ENCODE measurements around the gene MGAM2. TPM values are rescaled to one million over a fixed set of nuclear protein-coding genes. Genes with fewer than 3 reads are reported as not detected.

MGAM2 gene
- total RNA-seq, 2 donors from 2014 or later = 25.8 to 41.1 TPM

DNA sequence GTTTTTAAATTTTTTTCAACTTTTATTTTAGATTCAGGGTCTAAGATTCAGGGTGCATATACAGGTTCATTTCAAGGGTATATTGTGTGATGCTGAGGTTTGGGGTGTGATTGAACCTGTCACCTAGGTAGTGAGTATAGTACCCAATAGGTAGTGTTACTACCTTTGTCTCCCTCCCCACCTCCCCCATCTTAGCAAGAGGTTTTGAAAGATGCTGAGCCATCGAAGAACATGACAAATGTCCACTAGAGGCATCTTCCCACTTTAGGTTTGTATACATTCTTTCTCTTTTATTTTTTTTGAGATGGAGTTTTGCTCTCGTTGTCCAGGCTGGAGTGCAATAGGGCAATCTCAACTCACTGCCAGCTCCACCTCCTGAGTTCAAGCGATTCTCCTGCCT, 880 bp upstream of the MGAM2 start:
- intact Hi-C loops (cut with DNase I, micrococcal nuclease) = no loop called here
- ATAC-seq = peak; percentile 21
- no peak for DNase-seq

DNA sequence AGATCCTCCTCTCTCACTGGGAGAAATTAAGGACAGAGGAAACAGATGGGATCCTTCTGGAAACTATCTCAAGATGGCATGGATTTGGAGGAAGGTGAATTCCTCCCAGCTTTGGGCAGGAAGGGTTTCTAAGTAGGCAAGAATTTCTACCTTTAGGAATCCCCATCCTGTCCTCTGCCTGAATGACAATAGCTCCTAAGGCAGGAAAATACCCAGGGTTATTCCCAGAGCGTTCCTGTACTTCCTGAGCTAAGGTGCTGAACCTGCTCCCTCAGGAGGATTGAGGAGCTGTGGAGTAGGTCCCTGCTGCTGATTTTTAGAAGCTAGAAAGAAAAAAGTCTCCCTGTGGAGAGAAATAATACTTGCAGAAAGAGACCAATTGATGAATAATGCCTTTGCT, 568 bp downstream of the MGAM2 start:
- intact Hi-C loops (cut with DNase I, micrococcal nuclease) = no loop called here
- no peak for DNase-seq
- peak; percentile 42 for ATAC-seq

GRCh38 chr7:142114207-142114606, 2.7 kb downstream of the MGAM2 start:
- no peak for ATAC-seq
- intact Hi-C loops (cut with DNase I, micrococcal nuclease) = no loop called here
- DNase-seq = no peak

GRCh38 chr7:142120524-142120923, 9.0 kb downstream of the MGAM2 start:
- intact Hi-C loops (cut with DNase I, micrococcal nuclease) = no loop called here
- DNase-seq (no peak), ATAC-seq (peak; percentile 79)

DNA sequence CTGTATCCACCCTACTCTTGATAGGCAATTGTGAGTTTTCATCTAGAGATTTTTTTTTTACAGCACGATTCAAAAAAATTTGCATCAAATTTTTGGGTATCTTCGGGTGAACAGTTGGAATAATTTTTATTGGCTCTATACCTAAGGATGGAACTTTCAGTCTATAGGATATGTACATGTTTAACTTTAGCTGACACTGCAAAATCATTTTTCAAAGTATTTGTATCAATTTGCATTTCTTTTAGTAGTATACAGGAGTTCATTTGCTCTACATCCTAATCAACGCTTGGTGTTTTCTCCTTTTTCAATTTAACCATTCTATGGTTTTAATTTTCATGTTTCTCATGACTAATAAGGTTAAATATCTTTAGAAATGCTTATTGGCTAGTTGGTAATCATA, 11.7 kb downstream of the MGAM2 start:
- no peak for ATAC-seq
- no peak for DNase-seq
- intact Hi-C loops (cut with DNase I, micrococcal nuclease) = no loop called here

- DNase-seq = no peak
- intact Hi-C loops (cut with DNase I, micrococcal nuclease) = no loop called here
- ATAC-seq = no peak
Measured at GRCh38 chr7:142125256-142125955, 13.9 kb downstream of the MGAM2 start.

GRCh38 chr7:142130267-142130666, 18.7 kb downstream of the MGAM2 start:
- intact Hi-C loops (cut with DNase I, micrococcal nuclease) = no loop called here
- DNase-seq (peak in 1 of 2 donors; percentile 51), ATAC-seq (peak; percentile 92)

- DNase-seq (no peak), ATAC-seq (no peak)
- intact Hi-C loops (cut with DNase I, micrococcal nuclease) = no loop called here
Measured at GRCh38 chr7:142131439-142132185, 20.1 kb downstream of the MGAM2 start.

GRCh38 chr7:142133731-142134148, 22.2 kb downstream of the MGAM2 start:
- ATAC-seq (no peak), DNase-seq (no peak)
- intact Hi-C loops (cut with DNase I, micrococcal nuclease) = no loop called here

DNA sequence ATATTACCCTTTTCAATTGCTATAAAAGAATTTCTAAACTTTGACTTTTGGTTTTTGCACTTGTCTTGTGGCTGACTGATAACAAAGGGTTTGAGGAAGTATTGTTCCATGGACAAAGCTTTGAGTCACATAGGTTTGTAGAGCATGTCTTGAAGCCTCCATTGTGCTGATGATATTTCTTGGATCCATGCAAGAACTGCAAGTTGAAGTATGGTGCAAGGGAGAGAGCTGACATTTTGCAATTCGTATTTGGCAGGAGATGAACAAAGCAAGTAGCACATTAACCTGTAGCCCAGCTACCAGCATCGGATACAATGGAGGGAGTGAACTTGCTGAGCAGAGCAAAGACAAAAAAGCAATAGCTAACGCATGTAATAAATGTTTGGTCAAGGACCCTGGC, 23.4 kb downstream of the MGAM2 start:
- DNase-seq = no peak

DNA sequence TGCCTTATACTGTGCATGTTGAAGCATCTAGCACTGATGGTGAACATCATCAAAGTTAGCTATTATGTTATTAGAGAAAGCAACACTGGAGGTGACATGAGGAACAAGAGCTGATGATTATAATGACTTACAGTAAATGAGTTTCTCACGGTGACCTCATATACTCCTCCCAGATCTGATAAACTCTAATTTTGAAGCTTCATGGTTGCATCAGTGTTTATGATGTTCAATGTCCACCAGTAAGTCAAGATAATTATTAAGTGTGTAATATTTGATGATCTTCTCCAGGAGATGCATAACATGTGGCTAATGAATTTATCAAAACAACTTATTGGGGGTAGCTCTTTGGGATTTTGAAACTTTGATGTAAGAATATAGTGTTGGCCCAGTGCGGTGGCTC, 27.5 kb downstream of the MGAM2 start:
- ATAC-seq = no peak
- intact Hi-C loops (cut with DNase I, micrococcal nuclease) = no loop called here
- DNase-seq = no peak

More for the DNA sequence above, 23.4 kb downstream of the MGAM2 start:
- peak; percentile 69 for ATAC-seq
- intact Hi-C loops (cut with DNase I, micrococcal nuclease) = no loop called here

- ATAC-seq (peak; percentile 26), DNase-seq (no peak)
- intact Hi-C loops (cut with DNase I, micrococcal nuclease) = no loop called here
Measured at GRCh38 chr7:142139597-142140400, 28.3 kb downstream of the MGAM2 start.

GRCh38 chr7:142140401-142140959, 29.0 kb downstream of the MGAM2 start:
- ATAC-seq = no peak
- intact Hi-C loops (cut with DNase I, micrococcal nuclease) = no loop called here
- no peak for DNase-seq

- ATAC-seq (no peak), DNase-seq (no peak)
- intact Hi-C loops (cut with DNase I, micrococcal nuclease) = no loop called here
Measured at GRCh38 chr7:142142702-142143101, 31.2 kb downstream of the MGAM2 start.

GRCh38 chr7:142146124-142146523, 34.6 kb downstream of the MGAM2 start:
- no peak for DNase-seq
- intact Hi-C loops (cut with DNase I, micrococcal nuclease) = no loop called here
- ATAC-seq = no peak

DNA sequence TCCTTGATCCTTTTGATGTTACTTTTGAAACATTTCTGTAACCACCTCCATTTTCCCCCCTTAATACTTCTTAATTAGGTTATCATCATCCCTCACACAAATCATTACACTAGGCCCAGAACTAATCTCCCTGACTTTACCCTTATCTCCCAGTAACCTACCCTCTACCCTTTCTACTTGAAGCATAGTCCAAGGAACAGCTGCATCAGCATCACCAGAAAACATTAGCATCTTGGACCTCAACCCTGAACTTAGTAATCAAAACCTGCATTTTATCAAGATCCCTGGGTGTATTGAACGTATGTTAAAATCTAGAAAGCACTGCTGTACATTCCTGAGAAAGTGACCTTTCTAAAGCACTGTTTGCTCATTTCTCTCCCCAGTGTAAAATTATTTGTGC, 38.8 kb downstream of the MGAM2 start:
- intact Hi-C loops (cut with DNase I, micrococcal nuclease) = no loop called here
- DNase-seq (no peak), ATAC-seq (no peak)

GRCh38 chr7:142150869-142151268, 39.4 kb downstream of the MGAM2 start:
- DNase-seq (no peak), ATAC-seq (no peak)

DNA sequence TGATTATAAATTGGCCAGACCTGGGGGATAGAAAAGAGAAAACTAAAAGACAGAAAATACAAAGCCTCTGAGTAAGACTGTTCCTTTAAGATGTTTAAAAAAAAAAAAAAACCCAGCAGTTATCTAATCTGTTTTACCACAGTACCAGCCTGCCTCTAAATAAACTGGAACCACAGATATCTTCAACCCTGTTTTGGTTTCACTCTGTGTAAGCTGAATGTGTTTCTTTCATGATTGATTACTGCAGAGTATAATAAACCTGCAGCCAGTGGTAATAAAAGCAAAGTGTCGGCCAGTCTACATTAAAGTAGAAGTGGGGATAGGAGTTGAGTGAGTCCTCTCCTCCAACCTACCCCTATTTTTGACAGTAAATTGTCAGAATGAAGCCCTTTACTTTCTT, 40.6 kb downstream of the MGAM2 start:
- ATAC-seq (peak; percentile 98), DNase-seq (no peak)
- intact Hi-C loops (cut with DNase I, micrococcal nuclease) = no loop called here

More at GRCh38 chr7:142150869-142151268, 39.4 kb downstream of the MGAM2 start:
- intact Hi-C loops (cut with DNase I, micrococcal nuclease) = no loop called here

DNA sequence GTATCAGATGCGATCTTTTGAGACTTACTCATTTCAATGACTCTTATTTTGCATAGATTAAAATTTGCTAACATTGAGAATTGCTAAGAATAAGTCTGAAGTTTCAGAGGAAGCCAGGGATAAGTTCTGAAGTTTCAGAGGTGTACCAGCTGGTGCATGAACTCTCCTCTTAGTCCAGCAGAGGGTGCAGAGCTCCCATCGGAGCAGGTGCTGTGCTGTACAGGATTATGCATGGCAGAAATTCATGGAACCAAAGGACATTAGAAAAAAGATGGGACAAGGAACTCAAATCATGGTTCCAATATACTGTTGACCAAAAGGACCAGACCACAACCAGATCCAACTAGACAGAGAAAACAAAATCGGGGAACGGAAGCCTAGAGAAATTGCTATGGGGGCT, 41.9 kb downstream of the MGAM2 start:
- ATAC-seq (peak; percentile 79), DNase-seq (peak in 1 of 2 donors; percentile 17)
- intact Hi-C loops (cut with DNase I, micrococcal nuclease) = no loop called here
